Activated CD4-positive, alpha-beta T cell treated with anti-CD3 and anti-CD28 coated beads for 36 hours (primary cell): ENCODE data around the gene HPS3. TPM values are rescaled to one million over a fixed set of nuclear protein-coding genes. Genes with fewer than 3 reads are reported as not detected.

Experiments
- ATAC-seq: fragments of 200-7000 bp; cut with Tn5 transposase; one replicate; pipeline ENCODE4 v1.10.0; 2021; ENCODE audit warnings: mild to moderate bottlenecking, moderate library complexity
- CTCF ChIA-PET: fragments of 350-600 bp; sonication (Branson Sonifier 250); formaldehyde crosslinking; loops from one replicate; lab custom pipeline; 2021; ENCODE audit warnings: antibody characterized with exemption; lab: Charles Lee
- POLR2A ChIA-PET: fragments of 350-600 bp; sonication (Branson Sonifier 250); formaldehyde crosslinking; loops from one replicate; lab custom pipeline; 2021; ENCODE audit warnings: antibody characterized with exemption, inconsistent platforms; lab: Charles Lee
- DNase-seq: peaks from one replicate; pipeline ENCODE4 v3.0.0-alpha.2; 2020
- H3K27ac Mint-ChIP-seq: one replicate; pipeline ENCODE4 v1.8.0; 2021; ENCODE audit warnings: mixed read lengths
- H3K27me3 Mint-ChIP-seq: one replicate; pipeline ENCODE4 v1.8.0; 2021; ENCODE audit warnings: mixed read lengths
- H3K36me3 Mint-ChIP-seq: one replicate; pipeline ENCODE4 v1.8.0; 2021; ENCODE audit warnings: low read depth, mixed read lengths
- H3K4me1 Mint-ChIP-seq: one replicate; pipeline ENCODE4 v1.8.0; 2021; ENCODE audit warnings: mixed read lengths
- H3K4me3 Mint-ChIP-seq: one replicate; pipeline ENCODE4 v1.8.0; 2021; ENCODE audit warnings: mild to moderate bottlenecking, moderate library complexity, mixed read lengths
- H3K9me3 Mint-ChIP-seq: one replicate; pipeline ENCODE4 v1.8.0; 2021; ENCODE audit warnings: low read depth, mixed read lengths
- intact Hi-C, 2 experiments: fragments of 100-400 bp; cut with DNase I in 1 of 2; cut with micrococcal nuclease in 1 of 2; formaldehyde crosslinking; loops; one replicate each; pipeline versions ENCODE4 v1.14.2 to v1.15.1; 2022 to 2024; cut with DNase I, micrococcal nuclease
- total RNA-seq, 2 experiments: library from RNA; stranded (reverse); gene quantifications; one replicate each; pipeline ENCODE4 v1.2.3, GENCODE V29; 2021

The HPS3 gene
- total RNA-seq, 2 experiments from 2014 or later, result 18.0 to 20.2 TPM

DNA sequence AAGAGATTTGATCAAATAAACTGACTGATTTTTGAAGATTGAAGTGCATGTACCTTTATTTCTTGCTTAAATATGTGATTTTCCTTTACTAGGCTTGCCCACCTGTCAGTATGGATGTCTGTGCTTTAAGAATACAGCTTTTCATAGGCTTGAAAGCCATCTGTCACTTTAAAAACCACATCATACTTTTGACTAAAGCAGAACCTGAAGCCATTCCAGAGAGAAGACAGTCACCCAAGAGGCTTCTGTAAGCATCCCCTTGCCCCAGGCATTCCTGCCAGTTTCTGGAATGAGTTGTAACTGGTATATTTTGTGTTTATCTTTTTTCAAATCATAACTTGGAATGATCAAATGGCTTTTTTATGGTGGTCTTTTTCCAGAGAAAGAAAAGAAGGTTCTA lies 24.0 kb downstream of the HPS3 start:
- intact Hi-C loops, result no loop called here
- Mint-ChIP-seq H3K27me3 (no peaks in the 10 kb centered on the region), H3K9me3 (no peaks in the 10 kb centered on the region), H3K27ac (no peak overlapping the region), H3K4me3 (no peak overlapping the region), H3K36me3 (peaks cover 9% of the 10 kb centered on the region), H3K4me1 (peaks cover 8% of the 10 kb centered on the region)
- DNase-seq, result no peak
- ATAC-seq, result no peak
- POLR2A ChIA-PET, result no interaction called here
- CTCF ChIA-PET, result no interaction called here

DNA sequence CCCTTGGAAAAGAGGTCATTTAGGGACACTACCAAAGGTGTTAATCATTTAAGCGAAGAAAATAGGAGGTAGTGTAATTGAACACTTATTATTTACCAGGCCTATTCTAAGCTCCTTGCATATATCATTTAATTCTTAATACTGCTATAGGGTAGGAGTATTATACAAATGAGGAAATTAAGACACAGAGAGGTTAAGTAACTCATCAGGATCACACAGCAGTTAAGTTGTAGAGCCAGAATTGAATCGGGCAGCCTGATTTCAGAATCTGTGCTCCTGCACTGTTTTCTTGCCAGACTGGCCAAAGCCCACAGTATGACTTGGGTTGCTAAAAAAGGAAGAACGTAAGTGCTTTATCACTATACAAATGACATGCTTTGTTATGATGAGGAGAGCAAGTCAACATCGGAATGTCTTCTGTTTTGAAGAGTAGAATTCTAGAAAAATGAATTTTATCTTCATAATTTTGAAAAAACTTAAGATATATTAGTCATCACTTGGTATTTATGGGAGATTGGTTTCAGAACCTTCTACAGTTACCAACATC lies 31.4 kb downstream of the HPS3 start:
- H3K36me3 Mint-ChIP-seq, result peaks cover 31% of the 10 kb centered on the region
- H3K27ac Mint-ChIP-seq, result no peak overlapping the region
- H3K4me3 Mint-ChIP-seq, result no peak overlapping the region
- ATAC-seq, result no peak
- ChIA-PET POLR2A (no interaction called here), CTCF (interaction anchor here (1.0 to 1.6 kb wide), 2 partner anchors 14 to 29 kb away, joined by 3 read pairs; no protein-coding TSS in a partner anchor)
- no peaks in the 10 kb centered on the region for H3K4me1 Mint-ChIP-seq
- intact Hi-C loops, result no loop called here
- H3K27me3 Mint-ChIP-seq, result no peaks in the 10 kb centered on the region
- H3K9me3 Mint-ChIP-seq, result no peaks in the 10 kb centered on the region
- DNase-seq, result no peak

DNA sequence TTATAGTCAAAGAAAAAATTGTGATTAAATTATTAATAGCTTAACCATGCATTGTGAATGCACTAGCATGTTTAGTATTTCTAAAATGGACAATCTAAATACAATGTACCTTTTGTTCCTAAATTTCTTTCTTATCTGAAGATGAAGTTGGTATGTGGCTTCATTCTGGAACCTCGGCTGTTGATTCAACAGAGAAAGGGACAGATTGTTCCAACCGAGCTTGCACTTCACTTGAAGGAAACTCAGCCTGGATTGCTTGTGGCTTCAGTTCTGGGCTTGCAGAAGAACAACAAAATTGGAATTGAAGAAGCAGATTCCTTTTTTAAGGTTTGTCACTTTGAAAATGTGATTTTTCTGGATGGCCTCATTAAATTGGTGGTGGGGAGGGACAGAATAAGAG lies 32.6 kb downstream of the HPS3 start:
- no peak for ATAC-seq
- Mint-ChIP-seq H3K27me3 (no peaks in the 10 kb centered on the region), H3K4me3 (no peak overlapping the region), H3K36me3 (peaks cover 32% of the 10 kb centered on the region), H3K9me3 (no peaks in the 10 kb centered on the region), H3K4me1 (no peaks in the 10 kb centered on the region), H3K27ac (no peak overlapping the region)
- intact Hi-C loops, result no loop called here
- ChIA-PET POLR2A (no interaction called here), CTCF (no interaction called here)
- no peak for DNase-seq

DNA sequence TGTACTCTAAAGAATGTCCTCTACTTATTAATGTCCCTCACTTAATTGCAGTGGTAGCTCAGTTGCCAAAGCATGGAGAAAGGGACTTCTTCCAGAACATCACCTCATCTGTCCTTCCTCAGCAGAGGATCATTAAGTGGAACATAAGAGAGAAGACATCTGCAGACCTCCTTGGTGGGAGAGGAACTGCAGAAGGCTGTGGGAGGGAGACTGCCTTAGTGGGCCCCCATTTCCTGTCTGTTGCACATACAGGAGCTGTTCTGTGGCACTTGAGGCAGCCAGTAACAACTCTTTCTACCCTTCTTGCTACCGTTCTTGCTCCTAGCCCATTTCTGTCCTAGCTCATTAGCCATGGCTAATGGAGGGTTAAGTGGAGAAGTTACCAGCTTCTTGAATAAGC lies 33.6 kb downstream of the HPS3 start:
- DNase-seq, result no peak
- intact Hi-C loops, result no loop called here
- ChIA-PET POLR2A (no interaction called here), CTCF (interaction anchor here (0.6 to 0.9 kb wide), 2 partner anchors 134 to 165 kb away, joined by 3 read pairs; no protein-coding TSS in a partner anchor)
- Mint-ChIP-seq H3K27me3 (no peaks in the 10 kb centered on the region), H3K9me3 (no peaks in the 10 kb centered on the region), H3K4me1 (no peaks in the 10 kb centered on the region), H3K4me3 (no peak overlapping the region), H3K27ac (no peak overlapping the region), H3K36me3 (peaks cover 37% of the 10 kb centered on the region)
- no peak for ATAC-seq

DNA sequence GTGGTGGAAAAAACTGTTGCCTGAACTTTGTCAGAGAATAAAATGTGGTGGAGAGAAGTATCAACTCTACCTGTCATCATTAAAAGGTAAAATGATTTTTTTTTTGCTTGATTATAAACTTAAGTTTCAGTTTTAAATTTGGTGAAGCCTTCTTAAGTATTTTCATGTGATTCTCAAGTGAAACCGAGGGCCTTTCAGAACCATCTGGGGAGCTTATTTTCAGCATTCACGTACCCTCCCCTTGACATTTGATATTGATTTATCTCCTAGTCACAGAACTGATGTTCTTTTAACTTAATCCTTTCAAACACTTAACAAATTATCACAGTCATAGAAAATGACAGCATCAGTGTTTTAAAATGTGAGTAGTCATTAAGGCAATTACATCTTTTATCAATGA lies 38.5 kb downstream of the HPS3 start:
- CTCF ChIA-PET, result no interaction called here

DNA sequence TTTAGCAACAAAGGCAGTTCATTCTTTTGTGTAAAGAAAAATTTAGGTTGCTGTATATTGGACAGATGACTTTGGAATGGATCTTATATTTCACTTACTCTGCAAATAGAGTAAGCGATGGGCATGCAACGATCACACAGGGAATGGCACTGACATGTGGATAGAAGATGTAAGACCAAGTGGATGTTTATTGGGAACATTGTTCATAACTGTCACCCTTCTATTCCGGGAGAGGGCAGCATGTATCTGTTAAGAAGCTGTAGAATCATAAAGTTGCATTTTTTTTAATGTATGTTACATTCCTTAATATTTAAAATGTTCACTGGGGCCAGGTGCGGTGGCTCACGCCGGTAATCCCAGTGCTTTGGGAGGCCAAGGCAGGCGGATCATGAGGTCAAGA lies 41.2 kb downstream of the HPS3 start:
- DNase-seq (no peak), ATAC-seq (no peak)
- intact Hi-C loops, result no loop called here
- CTCF ChIA-PET, result no interaction called here
- Mint-ChIP-seq H3K4me1 (peaks cover 7% of the 10 kb centered on the region), H3K36me3 (peaks cover 41% of the 10 kb centered on the region), H3K9me3 (no peaks in the 10 kb centered on the region), H3K27me3 (no peaks in the 10 kb centered on the region), H3K4me3 (no peak overlapping the region), H3K27ac (no peak overlapping the region)
- POLR2A ChIA-PET, result no interaction called here

More for the DNA sequence above, 38.5 kb downstream of the HPS3 start:
- H3K4me1 Mint-ChIP-seq, result no peaks in the 10 kb centered on the region
- DNase-seq (no peak), ATAC-seq (no peak)
- no peak overlapping the region for H3K27ac Mint-ChIP-seq
- H3K9me3 Mint-ChIP-seq, result no peaks in the 10 kb centered on the region
- POLR2A ChIA-PET, result no interaction called here
- no peak overlapping the region for H3K4me3 Mint-ChIP-seq
- H3K27me3 Mint-ChIP-seq, result no peaks in the 10 kb centered on the region
- peaks cover 45% of the 10 kb centered on the region for H3K36me3 Mint-ChIP-seq
- intact Hi-C loops, result loop anchor here in 1 of 2 experiments (2.0 kb wide), 1 partner anchor 17 kb away; no protein-coding TSS in a partner anchor

DNA sequence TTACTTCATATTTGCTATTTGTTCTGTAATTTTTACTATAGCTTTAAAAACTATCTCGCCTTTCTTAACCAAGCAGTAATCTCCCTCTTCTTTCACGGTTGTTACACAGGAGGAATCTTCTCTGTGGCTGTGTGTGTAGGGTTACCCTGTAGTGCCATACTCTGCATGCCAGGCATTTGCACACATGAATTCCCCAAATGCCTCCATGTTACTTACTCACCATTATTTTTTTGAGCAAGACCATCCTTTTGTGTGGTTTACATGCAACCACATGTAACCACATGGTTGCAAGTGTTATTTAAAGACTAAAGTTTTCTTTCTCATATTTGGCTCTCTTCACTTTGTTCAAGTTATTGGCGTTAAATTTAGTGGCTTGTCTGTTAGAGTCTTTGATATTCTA lies 45.5 kb downstream of the HPS3 start:
- CTCF ChIA-PET, result no interaction called here
- intact Hi-C loops, result no loop called here

DNA sequence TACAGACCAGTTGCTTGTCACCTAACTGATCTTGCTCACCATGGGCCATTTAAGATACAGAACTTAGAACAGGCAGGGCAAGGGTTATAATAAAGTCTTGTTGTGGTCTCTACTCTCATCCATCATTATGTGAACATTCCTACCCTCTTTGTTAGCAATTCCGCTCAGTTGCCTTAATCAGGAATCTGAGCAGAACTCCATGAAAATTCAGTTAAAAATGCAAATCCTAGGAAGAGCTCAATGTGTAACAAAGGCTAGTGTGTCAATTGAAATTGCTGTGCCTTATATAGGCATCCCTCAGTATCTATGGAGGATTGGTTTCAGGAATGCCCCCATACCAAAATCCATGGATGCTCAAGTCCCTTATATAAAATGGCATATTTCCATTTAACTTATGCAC lies 47.7 kb downstream of the HPS3 start:
- intact Hi-C loops, result no loop called here
- H3K9me3 Mint-ChIP-seq, result no peaks in the 10 kb centered on the region
- POLR2A ChIA-PET, result no interaction called here
- ATAC-seq (no peak), DNase-seq (no peak)
- H3K36me3 Mint-ChIP-seq, result peaks cover 20% of the 10 kb centered on the region
- H3K27ac Mint-ChIP-seq, result no peak overlapping the region
- no peaks in the 10 kb centered on the region for H3K27me3 Mint-ChIP-seq
- H3K4me1 Mint-ChIP-seq, result peaks cover 7% of the 10 kb centered on the region
- CTCF ChIA-PET, result no interaction called here
- no peak overlapping the region for H3K4me3 Mint-ChIP-seq

More for the DNA sequence above, 45.5 kb downstream of the HPS3 start:
- Mint-ChIP-seq H3K4me1 (peaks cover 7% of the 10 kb centered on the region), H3K9me3 (no peaks in the 10 kb centered on the region), H3K4me3 (no peak overlapping the region), H3K27ac (no peak overlapping the region), H3K27me3 (no peaks in the 10 kb centered on the region), H3K36me3 (peaks cover 32% of the 10 kb centered on the region)
- POLR2A ChIA-PET, result no interaction called here
- ATAC-seq (peak; percentile 91), DNase-seq (peak; percentile 32)

DNA sequence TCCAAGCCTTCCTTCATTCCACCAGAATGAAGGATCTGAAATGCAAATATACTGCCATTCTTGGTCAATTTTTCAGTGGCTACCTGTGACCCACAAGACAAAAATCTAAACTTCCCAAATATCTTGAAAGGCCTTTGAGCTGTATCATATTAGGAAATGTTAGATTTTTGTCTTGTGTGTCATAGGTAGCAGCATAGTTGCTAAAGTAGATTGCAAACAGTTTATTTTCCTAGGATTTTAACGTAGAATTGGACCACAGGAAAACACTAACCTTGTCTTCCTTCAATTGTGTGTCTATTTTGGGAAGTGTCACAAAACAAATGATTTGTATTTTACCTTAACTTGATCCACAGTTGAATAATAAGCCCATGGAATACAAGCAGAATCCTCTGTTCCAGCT lies 49.8 kb downstream of the HPS3 start:
- no peaks in the 10 kb centered on the region for H3K9me3 Mint-ChIP-seq

DNA sequence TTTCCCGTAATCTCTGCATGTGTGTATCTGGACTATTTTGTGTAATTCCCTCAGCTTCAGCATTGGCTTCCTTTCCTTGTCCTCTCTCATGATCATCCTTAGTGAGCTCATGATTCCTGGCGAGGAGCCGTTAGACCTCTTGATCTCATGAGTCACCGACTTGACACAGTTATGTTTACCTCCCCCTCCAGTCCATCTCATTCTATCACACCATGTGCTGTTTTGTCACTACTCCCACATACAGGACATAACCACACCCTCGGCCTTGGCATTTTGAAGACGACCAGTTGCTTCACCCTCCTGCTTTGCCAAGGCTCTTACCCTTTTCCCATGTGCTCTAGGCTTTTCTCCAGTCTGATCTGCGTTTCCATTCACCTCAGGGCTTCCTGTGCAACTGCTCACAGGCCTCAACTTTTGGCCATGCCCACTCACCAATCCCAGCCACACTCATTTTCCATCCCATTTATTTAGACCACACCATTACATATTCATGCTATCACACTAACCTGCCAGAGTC lies 50.7 kb downstream of the HPS3 start:
- Mint-ChIP-seq H3K27ac (no peak overlapping the region), H3K4me1 (peaks cover under 1% of the 10 kb centered on the region), H3K27me3 (no peaks in the 10 kb centered on the region), H3K4me3 (no peak overlapping the region), H3K36me3 (peaks cover 7% of the 10 kb centered on the region), H3K9me3 (no peaks in the 10 kb centered on the region)
- DNase-seq, result no peak
- ATAC-seq, result no peak
- intact Hi-C loops, result no loop called here
- ChIA-PET POLR2A (no interaction called here), CTCF (interaction anchor here (0.7 to 0.8 kb wide), 2 partner anchors 15 to 540 kb away, joined by 3 read pairs; no protein-coding TSS in a partner anchor)

More for the DNA sequence above, 49.8 kb downstream of the HPS3 start:
- peaks cover 6% of the 10 kb centered on the region for H3K4me1 Mint-ChIP-seq
- intact Hi-C loops, result no loop called here
- ChIA-PET POLR2A (no interaction called here), CTCF (interaction anchor here (0.7 to 0.8 kb wide), 2 partner anchors 12 to 16 kb away, joined by 3 read pairs; no protein-coding TSS in a partner anchor)
- H3K36me3 Mint-ChIP-seq, result peaks cover 8% of the 10 kb centered on the region
- no peaks in the 10 kb centered on the region for H3K27me3 Mint-ChIP-seq
- DNase-seq (no peak), ATAC-seq (no peak)
- no peak overlapping the region for H3K27ac Mint-ChIP-seq
- H3K4me3 Mint-ChIP-seq, result no peak overlapping the region

DNA sequence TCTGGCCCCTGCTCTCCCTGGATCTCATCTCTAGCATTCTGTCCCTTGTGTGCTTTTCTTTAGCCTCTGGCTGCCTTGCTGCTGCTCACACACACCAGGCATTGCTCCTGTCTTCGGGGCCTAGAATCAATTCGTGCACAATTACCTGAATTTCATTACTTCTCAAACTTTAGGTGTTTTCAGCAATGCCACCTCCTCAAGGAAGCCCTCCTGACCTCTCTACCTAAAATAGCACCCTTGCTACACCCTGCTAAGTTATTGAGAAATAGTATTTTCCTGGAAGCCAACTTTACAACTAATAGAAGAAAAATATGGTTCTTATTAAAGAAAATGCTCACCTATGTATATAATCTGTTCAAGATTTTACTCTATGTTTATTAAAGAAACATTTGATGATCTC lies 51.7 kb downstream of the HPS3 start:
- no peak for ATAC-seq
- H3K36me3 Mint-ChIP-seq, result peaks cover 5% of the 10 kb centered on the region
- POLR2A ChIA-PET, result no interaction called here
- intact Hi-C loops, result no loop called here
- H3K4me1 Mint-ChIP-seq, result no peaks in the 10 kb centered on the region
- H3K9me3 Mint-ChIP-seq, result no peaks in the 10 kb centered on the region
- no peaks in the 10 kb centered on the region for H3K27me3 Mint-ChIP-seq
- no peak overlapping the region for H3K4me3 Mint-ChIP-seq
- CTCF ChIA-PET, result no interaction called here
- no peak overlapping the region for H3K27ac Mint-ChIP-seq
- no peak for DNase-seq

DNA sequence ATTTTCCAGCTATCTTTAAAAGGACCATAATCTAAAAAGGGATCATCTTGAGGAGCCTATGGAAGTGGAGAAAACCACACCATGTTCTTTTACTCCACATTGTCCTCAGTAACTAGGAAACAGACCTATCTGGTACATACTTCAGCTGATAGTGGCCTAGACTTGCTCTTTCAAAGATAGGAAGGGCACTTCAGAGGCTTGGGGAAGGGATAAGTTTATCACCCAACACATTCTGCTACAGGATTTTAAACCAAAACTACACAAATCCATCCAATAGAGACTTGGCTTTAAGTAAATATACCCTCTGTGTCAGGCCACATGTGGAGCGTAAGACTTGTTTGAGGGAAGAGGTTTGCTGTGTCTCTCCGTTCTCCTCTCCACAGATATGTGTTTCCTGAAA lies 56.8 kb downstream of the HPS3 start:
- DNase-seq (no peak), ATAC-seq (no peak)
- Mint-ChIP-seq H3K4me1 (no peaks in the 10 kb centered on the region), H3K27me3 (no peaks in the 10 kb centered on the region), H3K36me3 (no peaks in the 10 kb centered on the region), H3K27ac (no peak overlapping the region), H3K4me3 (no peak overlapping the region), H3K9me3 (no peaks in the 10 kb centered on the region)
- intact Hi-C loops, result no loop called here
- ChIA-PET CTCF (no interaction called here), POLR2A (no interaction called here)
